Glutamatergic neuron (in vitro differentiated cells): Measurements from ENCODE around the gene UGP2. TPM values are rescaled to one million over a fixed set of nuclear protein-coding genes. Genes with fewer than 3 reads are reported as not detected.

ENCODE experiments used
- DNase-seq: peaks from one replicate; pipeline ENCODE4 v3.0.0; 2022
- H3K27ac Mint-ChIP-seq: one replicate; pipeline ENCODE4 v1.8.0; 2020; ENCODE audit warnings: mild to moderate bottlenecking, mixed read lengths, inconsistent platforms; ENCODE audit not compliant: unreplicated experiment
- H3K27me3 Mint-ChIP-seq: one replicate; pipeline ENCODE4 v1.8.0; 2020; ENCODE audit warnings: mild to moderate bottlenecking, moderate library complexity, mixed read lengths, inconsistent platforms; ENCODE audit not compliant: unreplicated experiment
- H3K36me3 Mint-ChIP-seq: one replicate; pipeline ENCODE4 v1.8.0; 2020; ENCODE audit warnings: mild to moderate bottlenecking, mixed read lengths, inconsistent platforms; ENCODE audit not compliant: unreplicated experiment
- H3K4me1 Mint-ChIP-seq: one replicate; pipeline ENCODE4 v1.8.0; 2020; ENCODE audit warnings: mild to moderate bottlenecking, low read depth, mixed read lengths, inconsistent platforms; ENCODE audit not compliant: unreplicated experiment
- H3K4me3 Mint-ChIP-seq: one replicate; pipeline ENCODE4 v1.8.0; 2020; ENCODE audit warnings: mild to moderate bottlenecking, mixed read lengths, inconsistent platforms; ENCODE audit not compliant: unreplicated experiment
- H3K9me3 Mint-ChIP-seq: one replicate; pipeline ENCODE4 v1.8.0; 2020; ENCODE audit warnings: mild to moderate bottlenecking, moderate library complexity, mixed read lengths, inconsistent platforms; ENCODE audit not compliant: unreplicated experiment
- total RNA-seq: library from RNA; stranded (reverse); fragmentation: NEBNext Ultra II Directional; extraction: Animal tissue kit (Norgen Biotek cat#: 25700); gene quantifications from one replicate; pipeline ENCODE4 v1.2.1, GENCODE V29; 2021; ENCODE audit not compliant: unreplicated experiment
- TF ChIP-seq, protein P1 (sequence below): fragments of 200-600 bp; sonication (generic); IDR thresholded peaks from one replicate; pipeline ENCODE4 v1.5.0; 2021; ENCODE audit not compliant: partially characterized antibody, unreplicated experiment

UGP2 gene
- total RNA-seq, 1 donor from 2014 or later: 68.6 TPM

DNA sequence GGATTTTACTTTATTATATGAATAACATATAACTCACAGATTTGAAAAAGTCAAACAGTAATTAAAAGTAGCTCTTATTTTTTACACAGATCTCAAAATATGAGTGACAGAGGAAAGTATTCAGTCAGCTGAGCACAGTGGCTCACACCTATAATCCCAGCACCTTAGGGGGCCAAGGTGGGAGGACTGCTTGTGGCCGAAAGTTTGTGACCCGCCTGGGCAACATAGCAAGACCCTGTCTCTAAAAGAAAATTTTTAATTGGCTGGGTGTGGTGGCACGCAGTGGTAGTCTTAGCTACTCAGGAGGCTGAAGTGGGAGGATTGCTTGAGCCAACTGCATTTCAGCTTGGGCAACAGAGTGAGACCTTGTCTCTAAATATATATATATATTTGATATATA, 19.2 kb upstream of the UGP2 start:
- no peak overlapping the region for H3K4me3 Mint-ChIP-seq
- peaks cover 5% of the 10 kb centered on the region for H3K4me1 Mint-ChIP-seq
- H3K9me3 Mint-ChIP-seq: no peaks in the 10 kb centered on the region
- no peaks in the 10 kb centered on the region for H3K36me3 Mint-ChIP-seq
- no peaks in the 10 kb centered on the region for H3K27me3 Mint-ChIP-seq
- TF ChIP-seq, protein P1, sequence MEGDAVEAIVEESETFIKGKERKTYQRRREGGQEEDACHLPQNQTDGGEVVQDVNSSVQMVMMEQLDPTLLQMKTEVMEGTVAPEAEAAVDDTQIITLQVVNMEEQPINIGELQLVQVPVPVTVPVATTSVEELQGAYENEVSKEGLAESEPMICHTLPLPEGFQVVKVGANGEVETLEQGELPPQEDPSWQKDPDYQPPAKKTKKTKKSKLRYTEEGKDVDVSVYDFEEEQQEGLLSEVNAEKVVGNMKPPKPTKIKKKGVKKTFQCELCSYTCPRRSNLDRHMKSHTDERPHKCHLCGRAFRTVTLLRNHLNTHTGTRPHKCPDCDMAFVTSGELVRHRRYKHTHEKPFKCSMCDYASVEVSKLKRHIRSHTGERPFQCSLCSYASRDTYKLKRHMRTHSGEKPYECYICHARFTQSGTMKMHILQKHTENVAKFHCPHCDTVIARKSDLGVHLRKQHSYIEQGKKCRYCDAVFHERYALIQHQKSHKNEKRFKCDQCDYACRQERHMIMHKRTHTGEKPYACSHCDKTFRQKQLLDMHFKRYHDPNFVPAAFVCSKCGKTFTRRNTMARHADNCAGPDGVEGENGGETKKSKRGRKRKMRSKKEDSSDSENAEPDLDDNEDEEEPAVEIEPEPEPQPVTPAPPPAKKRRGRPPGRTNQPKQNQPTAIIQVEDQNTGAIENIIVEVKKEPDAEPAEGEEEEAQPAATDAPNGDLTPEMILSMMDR: no peak
- DNase-seq: no peak
- no peak overlapping the region for H3K27ac Mint-ChIP-seq

DNA sequence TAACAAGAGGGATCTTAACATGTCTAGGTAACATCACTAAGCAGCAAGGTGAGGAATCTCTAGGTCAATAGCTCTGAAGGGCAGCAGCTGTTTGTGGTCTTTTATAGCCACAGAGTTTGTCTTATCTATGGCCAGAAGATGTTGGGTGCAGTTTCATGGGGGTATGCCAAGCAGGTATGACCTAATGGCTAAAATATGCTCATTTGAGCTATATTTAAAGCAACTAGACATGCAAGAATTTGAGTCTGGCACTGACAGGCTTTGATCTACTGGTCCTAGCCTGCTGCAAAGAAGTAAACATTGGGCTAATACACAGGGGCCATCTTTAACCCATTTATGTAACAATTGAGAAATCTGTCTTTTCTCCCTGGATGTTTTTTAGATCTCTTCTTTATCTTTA, 13.9 kb upstream of the UGP2 start:
- H3K4me1 Mint-ChIP-seq: no peaks in the 10 kb centered on the region
- TF ChIP-seq, protein P1: no peak
- DNase-seq: no peak
- H3K4me3 Mint-ChIP-seq: no peak overlapping the region
- H3K9me3 Mint-ChIP-seq: no peaks in the 10 kb centered on the region
- H3K27ac Mint-ChIP-seq: no peak overlapping the region
- no peaks in the 10 kb centered on the region for H3K36me3 Mint-ChIP-seq
- no peaks in the 10 kb centered on the region for H3K27me3 Mint-ChIP-seq

DNA sequence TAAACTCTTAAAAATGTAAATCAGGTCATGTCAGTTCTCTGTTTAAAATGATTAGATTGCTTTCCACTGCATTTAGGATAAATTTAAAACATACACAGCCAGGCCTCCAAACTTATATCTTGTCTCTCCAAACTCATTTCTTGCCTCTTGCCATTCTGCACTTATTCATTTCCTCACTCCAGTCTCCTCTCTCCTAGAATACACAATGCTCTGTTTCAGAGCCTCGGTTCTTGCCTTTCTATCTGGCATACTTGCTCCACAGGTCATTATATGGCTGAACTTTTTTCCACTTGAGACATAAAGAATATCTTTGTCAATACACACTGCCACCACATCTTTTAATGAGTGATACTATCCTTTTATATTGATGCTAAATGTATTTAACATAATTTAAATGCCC, 10.5 kb upstream of the UGP2 start:
- Mint-ChIP-seq H3K27ac (no peak overlapping the region), H3K27me3 (no peaks in the 10 kb centered on the region), H3K4me1 (no peaks in the 10 kb centered on the region), H3K36me3 (no peaks in the 10 kb centered on the region), H3K9me3 (no peaks in the 10 kb centered on the region), H3K4me3 (no peak overlapping the region)
- TF ChIP-seq, protein P1: no peak
- DNase-seq: no peak

DNA sequence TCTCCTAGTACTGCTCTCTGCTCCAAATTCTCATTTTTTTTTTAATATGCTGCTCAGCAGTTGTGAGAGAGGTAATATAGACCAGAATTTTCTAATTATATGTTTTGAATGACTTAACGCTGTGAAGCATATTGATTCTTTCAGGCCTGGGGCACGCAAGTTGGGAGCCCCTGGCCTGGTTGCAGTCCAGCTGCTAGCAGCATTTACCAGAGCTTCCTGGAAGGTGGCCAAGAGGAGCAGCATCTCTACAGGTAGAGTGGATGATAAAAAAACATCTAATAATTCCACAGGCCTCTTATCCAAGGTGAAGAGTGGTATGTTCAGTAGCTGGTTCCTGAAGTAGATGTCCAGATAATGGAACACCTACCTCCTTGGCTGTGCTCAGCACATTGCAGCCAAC, 7.3 kb upstream of the UGP2 start:
- TF ChIP-seq, protein P1: no peak
- no peaks in the 10 kb centered on the region for H3K27me3 Mint-ChIP-seq
- no peaks in the 10 kb centered on the region for H3K36me3 Mint-ChIP-seq
- no peak for DNase-seq
- no peak overlapping the region for H3K4me3 Mint-ChIP-seq
- H3K9me3 Mint-ChIP-seq: no peaks in the 10 kb centered on the region
- no peak overlapping the region for H3K27ac Mint-ChIP-seq
- no peaks in the 10 kb centered on the region for H3K4me1 Mint-ChIP-seq

- TF ChIP-seq, protein P1: no peak
- DNase-seq: no peak
- H3K36me3 Mint-ChIP-seq: no peaks in the 10 kb centered on the region
- H3K4me3 Mint-ChIP-seq: no peak overlapping the region
- peaks cover 6% of the 10 kb centered on the region for H3K9me3 Mint-ChIP-seq
- no peaks in the 10 kb centered on the region for H3K4me1 Mint-ChIP-seq
- H3K27ac Mint-ChIP-seq: no peak overlapping the region
- H3K27me3 Mint-ChIP-seq: peaks cover 2% of the 10 kb centered on the region
These were observed 4.6 kb upstream of the UGP2 start for GRCh38 chr2:63837036-63837594.
